Stimulated activated CD4-positive, alpha-beta T cell treated with anti-CD3 and anti-CD28 coated beads, Interleukin-12 subunit alpha, Interleukin-12 subunit beta, amount 100 ng/mL, for 24 hours (primary cell): ENCODE results near the gene MYO7A.
"Not testable (repeated sequence)": the region's sequence is repeated elsewhere in the genome, so short reads cannot be mapped to it uniquely, and the experiment has no call there.

Source experiments
- DNase-seq, 2 experiments: peaks; one replicate each; pipeline ENCODE4 v3.0.0-alpha.2; 2020; ENCODE audit warnings: low read depth in 2 of 2

MYO7A gene

GRCh38 chr11:77093056-77093891, 34.8 kb upstream of the MYO7A start:
- DNase-seq = no peak

GRCh38 chr11:77093987-77094840, 33.8 kb upstream of the MYO7A start:
- DNase-seq = no peak

GRCh38 chr11:77094841-77095365, 33.1 kb upstream of the MYO7A start:
- no peak for DNase-seq

- DNase-seq = no peak
Observed at GRCh38 chr11:77095551-77096490, 32.2 kb upstream of the MYO7A start.

GRCh38 chr11:77096591-77097019, 31.4 kb upstream of the MYO7A start:
- no peak for DNase-seq

GRCh38 chr11:77097180-77097579, 30.9 kb upstream of the MYO7A start:
- not testable (repeated sequence) for DNase-seq

- no peak for DNase-seq
Observed at GRCh38 chr11:77100166-77101042, 27.6 kb upstream of the MYO7A start.

- no peak for DNase-seq
Observed at GRCh38 chr11:77101043-77101537, 27.0 kb upstream of the MYO7A start.

GRCh38 chr11:77102246-77103210, 25.5 kb upstream of the MYO7A start, which contains the start of gene OMP:
OMP (plus strand) TSS chr11:77102840; CDS start chr11:77102840, 0 bp downstream.
- no peak for DNase-seq

GRCh38 chr11:77103319-77103718, 24.7 kb upstream of the MYO7A start:
- DNase-seq = no peak

- DNase-seq = no peak
Observed at GRCh38 chr11:77104727-77105126, 23.3 kb upstream of the MYO7A start.

- DNase-seq = no peak
Observed at GRCh38 chr11:77106321-77106720, 21.7 kb upstream of the MYO7A start.

GRCh38 chr11:77106759-77107158, 21.3 kb upstream of the MYO7A start:
- DNase-seq = no peak

- no peak for DNase-seq
Observed at GRCh38 chr11:77107950-77108349, 20.1 kb upstream of the MYO7A start.

GRCh38 chr11:77108436-77108835, 19.6 kb upstream of the MYO7A start:
- no peak for DNase-seq

- no peak for DNase-seq
Observed at GRCh38 chr11:77109236-77110019, 18.6 kb upstream of the MYO7A start.

- DNase-seq = no peak
Observed at GRCh38 chr11:77110836-77111235, 17.2 kb upstream of the MYO7A start.

- no peak for DNase-seq
Observed at GRCh38 chr11:77111277-77111676, 16.8 kb upstream of the MYO7A start.
